ENCODE measurements around the gene KRT37. TPM values are rescaled to one million over a fixed set of nuclear protein-coding genes. Genes with fewer than 3 reads are reported as not detected.

KRT37 gene
- polyA plus RNA-seq, 3 donors: not detected

GRCh38 chr17:41387670-41388069 is 36.7 kb downstream of the KRT37 start:
- no CpG with 5 or more reads among the region's 4 CpGs for WGBS (ENCODE audit: insufficient coverage)
- no peak overlapping the region for H3K27ac ChIP-seq (ENCODE audit: low read depth in 1 of 2, low read length in 2 of 2)
- H3K9me3 ChIP-seq (replicated peaks in 1 of 2; ENCODE audit: control insufficient read depth in 1 of 2, insufficient read depth in 1 of 2, low read length in 2 of 2): peaks cover 8 to 11% of the 10 kb centered on the region in 2 donors
- no peak overlapping the region for H3K9ac ChIP-seq (ENCODE audit: insufficient read depth, low read length, poor library complexity, severe bottlenecking)
- DNase-seq: no peak
- intact Hi-C loops (cut with micrococcal nuclease): no loop called here
- H3K4me3 Mint-ChIP-seq: peak overlapping the region in 1 of 2 donors; percentile 16
- H3K27me3 ChIP-seq (ENCODE audit: control insufficient read depth in 2 of 2, insufficient read depth in 2 of 2, low read length in 2 of 2): peaks cover 2 to 17% of the 10 kb centered on the region in 2 donors
- peaks cover 5 to 25% (median 10%) of the 10 kb centered on the region in 3 donors for H3K27me3 Mint-ChIP-seq (ENCODE audit: low read depth in 3 of 3)
- H3K36me3 ChIP-seq (replicated peaks in 1 of 2; ENCODE audit: control insufficient read depth in 1 of 2, insufficient read depth in 2 of 2, low read length in 2 of 2): no peaks in the 10 kb centered on the region
- no peak overlapping the region for H2AFZ ChIP-seq (ENCODE audit: insufficient read depth, low read depth, low read length, poor library complexity, severe bottlenecking)
- TF ChIP-seq, protein P1, sequence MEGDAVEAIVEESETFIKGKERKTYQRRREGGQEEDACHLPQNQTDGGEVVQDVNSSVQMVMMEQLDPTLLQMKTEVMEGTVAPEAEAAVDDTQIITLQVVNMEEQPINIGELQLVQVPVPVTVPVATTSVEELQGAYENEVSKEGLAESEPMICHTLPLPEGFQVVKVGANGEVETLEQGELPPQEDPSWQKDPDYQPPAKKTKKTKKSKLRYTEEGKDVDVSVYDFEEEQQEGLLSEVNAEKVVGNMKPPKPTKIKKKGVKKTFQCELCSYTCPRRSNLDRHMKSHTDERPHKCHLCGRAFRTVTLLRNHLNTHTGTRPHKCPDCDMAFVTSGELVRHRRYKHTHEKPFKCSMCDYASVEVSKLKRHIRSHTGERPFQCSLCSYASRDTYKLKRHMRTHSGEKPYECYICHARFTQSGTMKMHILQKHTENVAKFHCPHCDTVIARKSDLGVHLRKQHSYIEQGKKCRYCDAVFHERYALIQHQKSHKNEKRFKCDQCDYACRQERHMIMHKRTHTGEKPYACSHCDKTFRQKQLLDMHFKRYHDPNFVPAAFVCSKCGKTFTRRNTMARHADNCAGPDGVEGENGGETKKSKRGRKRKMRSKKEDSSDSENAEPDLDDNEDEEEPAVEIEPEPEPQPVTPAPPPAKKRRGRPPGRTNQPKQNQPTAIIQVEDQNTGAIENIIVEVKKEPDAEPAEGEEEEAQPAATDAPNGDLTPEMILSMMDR (IDR thresholded peaks at IDR 0.05): no peak
- no peak overlapping the region for H3K27ac Mint-ChIP-seq
- H4K20me1 ChIP-seq (ENCODE audit: insufficient read depth, low read length): no peaks in the 10 kb centered on the region
- no peaks in the 10 kb centered on the region for H3K4me1 ChIP-seq (ENCODE audit: control insufficient read depth in 1 of 2, insufficient read depth in 2 of 2, low read length in 2 of 2)
- H3K4me1 Mint-ChIP-seq: no peaks in the 10 kb centered on the region
- H3K4me2 ChIP-seq (replicated peaks; ENCODE audit: extremely low read depth, low read length, poor library complexity, severe bottlenecking): no peak overlapping the region
- H3K9me3 Mint-ChIP-seq: peaks cover 4 to 20% (median 11%) of the 10 kb centered on the region in 7 donors
- H3K4me3 ChIP-seq (replicated peaks in 1 of 3; ENCODE audit: low read depth in 2 of 3, low read length in 3 of 3): no peak overlapping the region
- no peaks in the 10 kb centered on the region for H3K36me3 Mint-ChIP-seq
- H3K79me2 ChIP-seq (ENCODE audit: insufficient read depth, low read length): no peaks in the 10 kb centered on the region

- TF ChIP-seq, protein P1 (IDR thresholded peaks at IDR 0.05): no peak
- no peak overlapping the region for H3K4me3 ChIP-seq (replicated peaks in 1 of 3; ENCODE audit: low read depth in 2 of 3, low read length in 3 of 3)
- no peaks in the 10 kb centered on the region for H3K36me3 Mint-ChIP-seq
- no peak overlapping the region for H3K4me3 Mint-ChIP-seq
- H3K27me3 ChIP-seq (ENCODE audit: control insufficient read depth in 2 of 2, insufficient read depth in 2 of 2, low read length in 2 of 2): peaks cover 2 to 13% of the 10 kb centered on the region in 2 donors
- H3K27ac Mint-ChIP-seq: no peak overlapping the region
- H3K4me1 Mint-ChIP-seq: no peaks in the 10 kb centered on the region
- intact Hi-C loops (cut with micrococcal nuclease): no loop called here
- peaks cover 5 to 25% (median 10%) of the 10 kb centered on the region in 3 donors for H3K27me3 Mint-ChIP-seq (ENCODE audit: low read depth in 3 of 3)
- no peak overlapping the region for H3K4me2 ChIP-seq (replicated peaks; ENCODE audit: extremely low read depth, low read length, poor library complexity, severe bottlenecking)
- H3K79me2 ChIP-seq (ENCODE audit: insufficient read depth, low read length): no peaks in the 10 kb centered on the region
- no peak overlapping the region for H3K9ac ChIP-seq (ENCODE audit: insufficient read depth, low read length, poor library complexity, severe bottlenecking)
- peaks cover 8 to 11% of the 10 kb centered on the region in 2 donors for H3K9me3 ChIP-seq (replicated peaks in 1 of 2; ENCODE audit: control insufficient read depth in 1 of 2, insufficient read depth in 1 of 2, low read length in 2 of 2)
- no peak for DNase-seq
- no peaks in the 10 kb centered on the region for H4K20me1 ChIP-seq (ENCODE audit: insufficient read depth, low read length)
- H3K36me3 ChIP-seq (replicated peaks in 1 of 2; ENCODE audit: control insufficient read depth in 1 of 2, insufficient read depth in 2 of 2, low read length in 2 of 2): no peaks in the 10 kb centered on the region
- H3K9me3 Mint-ChIP-seq: peaks cover 4 to 20% (median 11%) of the 10 kb centered on the region in 7 donors
- H3K27ac ChIP-seq (ENCODE audit: low read depth in 1 of 2, low read length in 2 of 2): no peak overlapping the region
- WGBS (ENCODE audit: insufficient coverage): no CpG with 5 or more reads among the region's 1 CpG
- H3K4me1 ChIP-seq (ENCODE audit: control insufficient read depth in 1 of 2, insufficient read depth in 2 of 2, low read length in 2 of 2): no peaks in the 10 kb centered on the region
- H2AFZ ChIP-seq (ENCODE audit: insufficient read depth, low read depth, low read length, poor library complexity, severe bottlenecking): no peak overlapping the region
Measured at GRCh38 chr17:41386227-41386626, 38.2 kb downstream of the KRT37 start.
